Muscle of arm (tissue), 12 donors: ENCODE data around the gene NPLOC4. TPM values are rescaled to one million over a fixed set of nuclear protein-coding genes. Genes with fewer than 3 reads are reported as not detected.

ENCODE experiments used
- DNase-seq: peaks from one replicate; pipeline ENCODE4 v3.0.0-alpha.2; 2013
- polyA plus RNA-seq, 12 donors: library from polyadenylated mRNA; unstranded; fragments of 120-200 nt; gene quantifications; one replicate each; pipeline ENCODE4 v1.2.1, GENCODE V29; 2013; ENCODE audit not compliant: insufficient read length in 12 of 12

The NPLOC4 gene
- polyA plus RNA-seq, 12 donors: 48.7 to 63.7 (median 58.9) TPM; not detected in 1

GRCh38 chr17:81550285-81550684, 86.6 kb downstream of the NPLOC4 start:
- DNase-seq: no peak

- no peak for DNase-seq
Measured at GRCh38 chr17:81549826-81550225, 87.1 kb downstream of the NPLOC4 start.

- DNase-seq: no peak
Measured at GRCh38 chr17:81549031-81549557, 87.8 kb downstream of the NPLOC4 start.

GRCh38 chr17:81547614-81547982, 89.3 kb downstream of the NPLOC4 start:
- no peak for DNase-seq

- no peak for DNase-seq
Measured at GRCh38 chr17:81546906-81547613, 89.9 kb downstream of the NPLOC4 start.

GRCh38 chr17:81545160-81545949, 91.6 kb downstream of the NPLOC4 start:
- no peak for DNase-seq

GRCh38 chr17:81544281-81544974, 92.5 kb downstream of the NPLOC4 start:
- no peak for DNase-seq

- no peak for DNase-seq
Measured at GRCh38 chr17:81543756-81544155, 93.2 kb downstream of the NPLOC4 start.

GRCh38 chr17:81543339-81543675, 93.6 kb downstream of the NPLOC4 start:
- no peak for DNase-seq

- DNase-seq: no peak
Measured at GRCh38 chr17:81542431-81543338, 94.2 kb downstream of the NPLOC4 start.

GRCh38 chr17:81541123-81541522, 95.8 kb downstream of the NPLOC4 start:
- no peak for DNase-seq

GRCh38 chr17:81540676-81541027, 96.3 kb downstream of the NPLOC4 start:
- no peak for DNase-seq

- DNase-seq: no peak
Measured at GRCh38 chr17:81539961-81540675, 96.8 kb downstream of the NPLOC4 start.

GRCh38 chr17:81539571-81539900, 97.4 kb downstream of the NPLOC4 start:
- DNase-seq: no peak

GRCh38 chr17:81538651-81539570, 98.0 kb downstream of the NPLOC4 start:
- DNase-seq: no peak

- DNase-seq: no peak
Measured at GRCh38 chr17:81537856-81538555, 98.9 kb downstream of the NPLOC4 start.

- no peak for DNase-seq
Measured at GRCh38 chr17:81537343-81537855, 99.5 kb downstream of the NPLOC4 start.

- no peak for DNase-seq
Measured at GRCh38 chr17:81536299-81537290, 100.3 kb downstream of the NPLOC4 start.
